Measurements from ENCODE around the gene AGRN.

AGRN gene

DNA sequence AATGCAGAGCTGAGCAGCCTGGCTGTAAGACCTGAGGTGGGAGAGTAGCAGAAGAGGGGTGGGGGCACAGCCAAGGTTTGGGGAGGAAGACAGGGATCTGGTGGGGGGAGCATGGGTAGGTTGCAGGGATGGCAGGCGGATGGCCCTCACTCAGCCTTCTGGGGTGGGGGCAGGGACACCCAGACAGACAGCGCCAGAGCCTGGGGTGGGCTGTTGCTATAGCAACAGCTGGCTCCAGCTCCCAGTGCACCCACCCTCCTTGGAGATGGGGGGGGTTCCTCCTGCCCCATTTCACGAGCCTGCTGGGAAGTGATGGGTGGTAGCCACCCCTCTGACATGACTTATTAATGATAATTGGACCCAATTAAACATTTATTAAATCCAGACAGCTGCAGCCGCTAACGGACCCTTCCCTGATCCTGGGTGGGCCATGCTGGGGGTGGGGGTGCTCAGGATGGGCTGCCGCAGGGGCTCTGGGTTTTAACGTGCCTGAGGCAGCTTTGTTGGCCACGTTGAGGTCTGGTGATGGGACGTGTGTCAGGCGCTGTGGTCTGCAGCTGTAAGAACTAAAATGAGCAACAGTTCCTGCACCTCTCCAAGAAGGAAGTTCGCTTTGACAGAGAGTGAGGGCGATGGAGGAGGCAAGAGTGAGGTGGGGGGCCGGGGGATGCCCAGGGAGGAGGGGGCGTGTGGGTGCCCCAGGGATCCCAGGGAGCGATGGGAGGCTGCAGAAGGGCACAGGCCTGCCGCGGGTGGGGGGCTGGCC lies 19.4 kb downstream of the AGRN start:
- DNase-seq = no peak

DNA sequence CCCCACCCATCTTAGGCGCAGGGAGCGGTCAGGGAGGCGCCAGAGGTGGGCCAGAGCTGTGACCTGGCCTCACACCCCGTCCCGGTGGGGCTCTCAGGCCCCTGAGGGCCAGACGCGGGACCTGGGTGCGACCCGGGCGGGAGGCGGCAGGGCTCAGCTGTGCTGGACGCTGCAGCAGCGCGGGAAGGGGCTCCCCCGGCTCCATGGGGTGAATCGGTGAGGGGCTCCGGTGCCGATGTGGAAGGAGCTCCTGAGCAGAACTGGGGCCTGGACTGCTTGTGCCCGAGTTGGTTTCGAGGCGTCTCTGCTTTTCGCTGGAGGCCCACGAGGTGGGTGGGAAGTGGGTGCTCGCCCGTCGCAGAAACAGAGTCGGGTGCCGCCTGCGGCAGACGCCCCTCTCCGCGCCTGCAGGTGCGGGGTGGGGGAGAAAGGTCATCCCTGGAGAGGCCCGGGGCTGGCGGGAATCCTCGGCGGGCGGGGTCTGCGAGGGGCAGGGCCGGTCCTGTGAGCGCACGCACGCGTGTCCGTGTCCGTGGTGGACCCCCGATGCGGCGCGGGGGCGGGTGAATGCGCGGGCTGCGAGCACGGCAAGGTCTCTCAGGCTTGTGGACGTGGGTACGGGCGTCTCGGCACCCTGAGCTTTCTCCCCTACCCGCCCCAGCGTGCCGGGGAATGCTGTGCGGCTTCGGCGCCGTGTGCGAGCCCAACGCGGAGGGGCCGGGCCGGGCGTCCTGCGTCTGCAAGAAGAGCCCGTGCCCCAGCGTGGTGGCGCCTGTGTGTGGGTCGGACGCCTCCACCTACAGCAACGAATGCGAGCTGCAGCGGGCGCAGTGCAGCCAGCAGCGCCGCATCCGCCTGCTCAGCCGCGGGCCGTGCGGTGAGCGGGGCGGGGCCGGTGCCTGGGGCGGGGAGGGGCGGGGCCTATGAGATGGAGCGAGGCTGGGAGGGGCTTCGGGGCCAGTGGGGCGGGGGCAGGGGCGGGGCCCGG lies 20.4 kb downstream of the AGRN start:
- peak; percentile 87 for DNase-seq

DNA sequence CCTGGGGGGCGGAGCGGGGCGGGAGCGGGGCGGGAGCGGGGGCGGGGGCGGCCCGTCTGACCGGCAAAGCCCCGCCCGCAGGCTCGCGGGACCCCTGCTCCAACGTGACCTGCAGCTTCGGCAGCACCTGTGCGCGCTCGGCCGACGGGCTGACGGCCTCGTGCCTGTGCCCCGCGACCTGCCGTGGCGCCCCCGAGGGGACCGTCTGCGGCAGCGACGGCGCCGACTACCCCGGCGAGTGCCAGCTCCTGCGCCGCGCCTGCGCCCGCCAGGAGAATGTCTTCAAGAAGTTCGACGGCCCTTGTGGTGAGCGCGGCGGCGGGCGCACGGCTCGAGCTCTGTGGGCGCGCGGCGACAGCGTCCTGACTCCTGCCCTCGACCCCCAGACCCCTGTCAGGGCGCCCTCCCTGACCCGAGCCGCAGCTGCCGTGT lies 21.2 kb downstream of the AGRN start:
- no peak for DNase-seq

DNA sequence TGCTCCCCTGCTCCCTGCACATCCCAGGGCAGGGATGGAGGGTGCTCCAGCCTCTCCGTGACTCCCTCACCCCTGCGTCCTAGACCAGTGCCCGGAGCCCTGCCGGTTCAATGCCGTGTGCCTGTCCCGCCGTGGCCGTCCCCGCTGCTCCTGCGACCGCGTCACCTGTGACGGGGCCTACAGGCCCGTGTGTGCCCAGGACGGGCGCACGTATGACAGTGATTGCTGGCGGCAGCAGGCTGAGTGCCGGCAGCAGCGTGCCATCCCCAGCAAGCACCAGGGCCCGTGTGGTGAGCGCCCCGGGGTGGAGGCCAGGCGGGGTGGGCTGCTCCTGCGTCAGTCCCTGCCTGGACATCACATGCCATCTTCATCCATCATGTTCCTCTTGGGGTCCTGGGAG lies 22.0 kb downstream of the AGRN start:
- no peak for DNase-seq

DNA sequence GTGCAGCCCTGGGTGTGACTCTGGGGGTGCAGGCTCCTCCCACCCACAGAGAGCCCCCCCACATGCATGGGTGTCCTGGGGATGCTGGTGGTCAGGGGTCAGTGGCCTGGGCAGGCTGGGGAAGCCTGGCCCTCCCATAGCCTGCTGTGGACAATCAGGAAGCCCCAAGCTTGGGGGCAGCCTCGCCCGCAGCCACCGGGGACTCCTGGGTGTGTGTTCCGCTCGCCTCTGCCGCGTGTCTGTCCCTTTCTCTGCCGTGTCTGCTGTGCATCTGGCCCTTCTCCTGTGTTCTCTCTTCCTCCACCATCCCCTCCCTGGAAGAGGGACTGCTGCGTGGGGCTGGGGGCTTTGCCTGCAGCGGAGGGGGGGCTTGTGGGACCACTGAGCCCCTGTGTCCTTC lies 22.9 kb downstream of the AGRN start:
- no peak for DNase-seq

DNA sequence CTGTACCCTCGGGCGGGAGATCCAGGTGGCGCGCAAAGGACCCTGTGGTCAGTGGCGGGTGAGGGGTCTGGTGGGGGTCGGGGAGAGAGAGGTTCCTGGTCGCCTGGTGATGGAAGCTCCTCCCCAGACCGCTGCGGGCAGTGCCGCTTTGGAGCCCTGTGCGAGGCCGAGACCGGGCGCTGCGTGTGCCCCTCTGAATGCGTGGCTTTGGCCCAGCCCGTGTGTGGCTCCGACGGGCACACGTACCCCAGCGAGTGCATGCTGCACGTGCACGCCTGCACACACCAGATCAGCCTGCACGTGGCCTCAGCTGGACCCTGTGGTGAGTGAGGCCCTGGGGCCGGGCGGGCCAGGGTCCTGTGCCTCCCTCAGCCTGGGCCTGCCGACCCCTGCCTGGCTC lies 23.5 kb downstream of the AGRN start:
- DNase-seq = no peak

DNA sequence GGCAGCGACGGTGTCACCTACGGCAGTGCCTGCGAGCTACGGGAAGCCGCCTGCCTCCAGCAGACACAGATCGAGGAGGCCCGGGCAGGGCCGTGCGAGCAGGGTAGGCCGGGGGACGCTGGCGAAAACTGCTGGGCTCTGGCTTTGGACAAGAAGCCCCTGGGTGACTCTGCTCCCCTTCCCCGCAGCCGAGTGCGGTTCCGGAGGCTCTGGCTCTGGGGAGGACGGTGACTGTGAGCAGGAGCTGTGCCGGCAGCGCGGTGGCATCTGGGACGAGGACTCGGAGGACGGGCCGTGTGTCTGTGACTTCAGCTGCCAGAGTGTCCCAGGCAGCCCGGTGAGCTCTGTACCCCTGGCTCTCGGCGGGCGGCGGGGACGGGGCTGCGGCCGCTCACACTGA lies 24.0 kb downstream of the AGRN start:
- no peak for DNase-seq

DNA sequence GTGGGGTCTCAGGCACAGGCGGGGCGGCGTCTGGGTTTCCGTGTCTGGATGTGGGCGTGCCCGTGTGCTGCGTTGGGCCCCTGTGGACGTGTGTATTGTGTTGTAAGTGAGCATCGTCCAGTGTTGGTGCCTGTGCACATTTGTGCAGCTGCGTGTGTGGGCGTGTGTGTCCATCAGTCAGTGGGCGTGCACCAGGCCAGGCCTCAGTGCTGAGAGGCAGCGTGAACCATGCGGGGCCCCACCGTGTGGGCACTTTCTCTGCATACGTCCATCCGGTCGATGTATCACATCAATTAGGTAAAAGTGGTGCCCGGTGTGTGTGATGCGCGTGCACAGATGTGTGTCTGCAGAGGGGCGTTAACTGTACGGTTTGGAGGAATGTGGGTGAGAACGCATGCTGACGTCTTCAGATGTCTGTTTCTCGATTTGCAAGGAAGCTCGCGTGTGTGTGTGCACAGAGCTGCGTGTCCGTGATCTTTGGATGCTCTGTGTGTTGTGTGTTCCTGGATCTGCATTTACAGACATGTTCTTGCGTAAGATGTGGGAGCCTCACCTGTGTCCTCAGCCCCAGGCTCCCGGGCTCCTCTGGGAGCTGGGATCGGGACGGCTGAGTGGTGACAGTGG lies 24.6 kb downstream of the AGRN start:
- DNase-seq = no peak

DNA sequence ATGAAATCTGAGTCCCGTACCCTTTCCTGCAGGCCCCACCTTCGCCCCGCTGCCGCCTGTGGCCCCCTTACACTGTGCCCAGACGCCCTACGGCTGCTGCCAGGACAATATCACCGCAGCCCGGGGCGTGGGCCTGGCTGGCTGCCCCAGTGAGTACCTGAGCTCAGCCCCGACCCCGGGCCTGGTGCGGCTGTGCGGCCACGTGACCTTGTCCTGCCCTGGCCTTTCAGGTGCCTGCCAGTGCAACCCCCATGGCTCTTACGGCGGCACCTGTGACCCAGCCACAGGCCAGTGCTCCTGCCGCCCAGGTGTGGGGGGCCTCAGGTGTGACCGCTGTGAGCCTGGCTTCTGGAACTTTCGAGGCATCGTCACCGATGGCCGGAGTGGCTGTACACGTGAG lies 25.2 kb downstream of the AGRN start:
- DNase-seq = no peak

DNA sequence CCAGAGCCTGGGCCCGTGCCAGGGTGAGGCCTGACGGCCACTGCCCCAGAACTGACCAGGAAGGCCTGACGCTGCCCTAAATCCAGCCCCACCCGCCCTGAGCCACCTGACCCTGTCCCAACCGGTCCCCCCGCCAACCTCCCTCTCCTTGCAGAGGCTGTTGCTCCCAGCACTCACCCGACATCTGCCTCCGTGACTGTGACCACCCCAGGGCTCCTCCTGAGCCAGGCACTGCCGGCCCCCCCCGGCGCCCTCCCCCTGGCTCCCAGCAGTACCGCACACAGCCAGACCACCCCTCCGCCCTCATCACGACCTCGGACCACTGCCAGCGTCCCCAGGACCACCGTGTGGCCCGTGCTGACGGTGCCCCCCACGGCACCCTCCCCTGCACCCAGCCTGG lies 26.3 kb downstream of the AGRN start:
- no peak for DNase-seq

DNA sequence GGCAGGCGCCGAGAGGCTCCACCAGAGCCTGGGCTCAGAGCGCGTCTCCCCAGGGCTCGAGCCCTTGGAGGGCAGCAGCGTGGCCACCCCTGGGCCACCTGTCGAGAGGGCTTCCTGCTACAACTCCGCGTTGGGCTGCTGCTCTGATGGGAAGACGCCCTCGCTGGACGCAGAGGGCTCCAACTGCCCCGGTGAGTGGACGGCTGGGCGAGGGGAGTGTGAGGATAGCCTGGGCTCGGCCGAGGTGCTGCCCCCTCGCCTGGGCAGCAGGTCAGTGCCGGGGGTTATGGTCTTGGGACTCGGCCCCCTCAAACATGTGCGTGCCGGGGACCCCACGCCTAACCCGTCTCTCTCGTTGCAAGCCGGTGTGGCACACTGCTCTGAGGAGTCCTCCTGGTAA lies 26.8 kb downstream of the AGRN start:
- DNase-seq = no peak

DNA sequence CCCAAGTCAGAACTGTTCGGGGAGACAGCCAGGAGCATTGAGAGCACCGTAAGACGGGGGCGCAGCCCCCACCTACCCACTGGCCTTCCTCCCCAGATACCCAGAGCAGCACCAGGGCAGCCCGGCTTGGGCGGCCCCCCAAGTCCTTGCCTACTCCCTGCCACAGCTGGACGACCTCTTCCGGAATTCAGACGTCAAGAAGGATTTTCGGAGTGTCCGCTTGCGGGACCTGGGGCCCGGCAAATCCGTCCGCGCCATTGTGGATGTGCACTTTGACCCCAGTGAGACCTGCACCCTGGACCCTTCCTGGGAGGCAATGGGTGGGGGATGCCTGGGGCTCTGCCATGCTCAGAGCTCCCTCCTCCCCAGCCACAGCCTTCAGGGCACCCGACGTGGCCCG lies 27.5 kb downstream of the AGRN start:
- DNase-seq = no peak

DNA sequence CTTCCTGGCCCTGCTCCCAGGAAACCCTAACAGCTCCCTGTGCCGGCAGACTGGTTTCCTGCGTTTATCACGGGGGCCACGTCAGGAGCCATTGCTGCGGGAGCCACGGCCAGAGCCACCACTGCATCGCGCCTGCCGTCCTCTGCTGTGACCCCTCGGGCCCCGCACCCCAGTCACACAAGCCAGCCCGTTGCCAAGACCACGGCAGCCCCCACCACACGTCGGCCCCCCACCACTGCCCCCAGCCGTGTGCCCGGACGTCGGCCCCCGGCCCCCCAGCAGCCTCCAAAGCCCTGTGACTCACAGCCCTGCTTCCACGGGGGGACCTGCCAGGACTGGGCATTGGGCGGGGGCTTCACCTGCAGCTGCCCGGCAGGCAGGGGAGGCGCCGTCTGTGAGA lies 28.0 kb downstream of the AGRN start:
- DNase-seq = no peak

DNA sequence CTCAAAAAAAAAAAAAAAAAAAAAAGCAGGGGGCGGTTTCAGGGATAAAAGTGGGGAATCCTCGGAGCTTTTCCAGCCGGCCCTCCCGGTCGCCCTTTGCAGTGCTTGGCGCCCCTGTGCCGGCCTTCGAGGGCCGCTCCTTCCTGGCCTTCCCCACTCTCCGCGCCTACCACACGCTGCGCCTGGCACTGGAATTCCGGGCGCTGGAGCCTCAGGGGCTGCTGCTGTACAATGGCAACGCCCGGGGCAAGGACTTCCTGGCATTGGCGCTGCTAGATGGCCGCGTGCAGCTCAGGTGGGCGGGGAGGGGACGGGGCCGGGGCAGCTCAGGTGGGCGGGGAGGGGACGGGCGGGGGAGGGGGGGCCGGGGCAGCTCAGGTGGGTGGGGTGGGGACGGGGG lies 28.8 kb downstream of the AGRN start:
- DNase-seq = no peak

DNA sequence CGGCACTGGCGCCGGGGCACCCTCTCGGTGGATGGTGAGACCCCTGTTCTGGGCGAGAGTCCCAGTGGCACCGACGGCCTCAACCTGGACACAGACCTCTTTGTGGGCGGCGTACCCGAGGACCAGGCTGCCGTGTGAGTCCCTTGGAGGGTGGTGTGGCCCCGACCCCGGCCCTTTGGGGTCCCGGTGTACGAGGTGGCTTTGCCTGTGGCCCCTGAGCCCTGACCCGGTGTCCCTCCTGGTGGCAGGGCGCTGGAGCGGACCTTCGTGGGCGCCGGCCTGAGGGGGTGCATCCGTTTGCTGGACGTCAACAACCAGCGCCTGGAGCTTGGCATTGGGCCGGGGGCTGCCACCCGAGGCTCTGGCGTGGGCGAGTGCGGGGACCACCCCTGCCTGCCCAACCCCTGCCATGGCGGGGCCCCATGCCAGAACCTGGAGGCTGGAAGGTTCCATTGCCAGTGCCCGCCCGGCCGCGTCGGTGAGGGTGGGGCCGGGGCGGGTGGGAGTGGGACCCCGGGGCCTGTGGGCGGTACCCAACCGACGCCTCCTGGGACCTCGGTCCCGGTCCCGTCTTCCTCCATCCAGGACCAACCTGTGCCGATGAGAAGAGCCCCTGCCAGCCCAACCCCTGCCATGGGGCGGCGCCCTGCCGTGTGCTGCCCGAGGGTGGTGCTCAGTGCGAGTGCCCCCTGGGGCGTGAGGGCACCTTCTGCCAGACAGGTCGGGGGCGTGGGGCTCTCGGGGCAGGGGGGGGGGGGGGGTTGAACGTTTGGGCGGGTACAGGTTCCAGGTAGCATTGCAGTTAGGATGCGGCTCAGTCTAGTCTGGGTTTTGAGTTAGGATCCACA lies 29.6 kb downstream of the AGRN start:
- DNase-seq = no peak

DNA sequence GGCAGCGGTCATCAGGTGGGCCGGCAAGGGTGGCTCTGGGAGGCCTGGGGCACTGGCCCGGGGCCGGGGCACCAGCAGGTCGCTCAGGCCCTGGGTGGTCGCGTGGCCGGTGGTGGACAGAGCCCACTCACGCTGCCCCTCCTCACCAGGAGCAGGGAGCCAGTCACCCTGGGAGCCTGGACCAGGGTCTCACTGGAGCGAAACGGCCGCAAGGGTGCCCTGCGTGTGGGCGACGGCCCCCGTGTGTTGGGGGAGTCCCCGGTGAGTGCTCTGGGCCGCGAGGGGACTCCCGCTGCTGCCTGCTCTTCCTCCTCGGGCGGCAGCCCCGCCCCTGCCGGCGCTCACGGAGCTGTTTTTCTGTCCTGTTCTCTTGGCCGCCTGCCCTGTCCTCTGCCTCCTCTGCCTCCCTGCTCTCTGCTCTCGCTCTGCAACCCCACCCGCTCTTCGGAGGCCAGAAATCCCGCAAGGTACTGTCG lies 30.7 kb downstream of the AGRN start:
- DNase-seq = no peak

DNA sequence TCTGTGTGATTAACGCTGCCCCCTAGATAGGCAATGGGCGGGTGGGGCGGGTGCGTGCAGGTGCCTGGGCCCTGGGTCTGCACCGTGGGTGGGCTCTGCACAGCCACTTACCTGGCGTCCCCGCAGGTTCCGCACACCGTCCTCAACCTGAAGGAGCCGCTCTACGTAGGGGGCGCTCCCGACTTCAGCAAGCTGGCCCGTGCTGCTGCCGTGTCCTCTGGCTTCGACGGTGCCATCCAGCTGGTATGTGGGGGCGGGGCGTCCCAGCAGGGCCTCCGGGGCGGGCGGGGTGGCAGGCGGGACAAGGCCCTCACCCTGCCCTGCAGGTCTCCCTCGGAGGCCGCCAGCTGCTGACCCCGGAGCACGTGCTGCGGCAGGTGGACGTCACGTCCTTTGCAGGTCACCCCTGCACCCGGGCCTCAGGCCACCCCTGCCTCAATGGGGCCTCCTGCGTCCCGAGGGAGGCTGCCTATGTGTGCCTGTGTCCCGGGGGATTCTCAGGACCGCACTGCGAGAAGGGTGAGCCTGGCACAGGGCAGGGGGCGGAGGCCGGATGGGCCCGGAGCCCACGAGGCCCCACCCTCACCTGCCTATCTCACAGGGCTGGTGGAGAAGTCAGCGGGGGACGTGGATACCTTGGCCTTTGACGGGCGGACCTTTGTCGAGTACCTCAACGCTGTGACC lies 31.3 kb downstream of the AGRN start:
- no peak for DNase-seq

DNA sequence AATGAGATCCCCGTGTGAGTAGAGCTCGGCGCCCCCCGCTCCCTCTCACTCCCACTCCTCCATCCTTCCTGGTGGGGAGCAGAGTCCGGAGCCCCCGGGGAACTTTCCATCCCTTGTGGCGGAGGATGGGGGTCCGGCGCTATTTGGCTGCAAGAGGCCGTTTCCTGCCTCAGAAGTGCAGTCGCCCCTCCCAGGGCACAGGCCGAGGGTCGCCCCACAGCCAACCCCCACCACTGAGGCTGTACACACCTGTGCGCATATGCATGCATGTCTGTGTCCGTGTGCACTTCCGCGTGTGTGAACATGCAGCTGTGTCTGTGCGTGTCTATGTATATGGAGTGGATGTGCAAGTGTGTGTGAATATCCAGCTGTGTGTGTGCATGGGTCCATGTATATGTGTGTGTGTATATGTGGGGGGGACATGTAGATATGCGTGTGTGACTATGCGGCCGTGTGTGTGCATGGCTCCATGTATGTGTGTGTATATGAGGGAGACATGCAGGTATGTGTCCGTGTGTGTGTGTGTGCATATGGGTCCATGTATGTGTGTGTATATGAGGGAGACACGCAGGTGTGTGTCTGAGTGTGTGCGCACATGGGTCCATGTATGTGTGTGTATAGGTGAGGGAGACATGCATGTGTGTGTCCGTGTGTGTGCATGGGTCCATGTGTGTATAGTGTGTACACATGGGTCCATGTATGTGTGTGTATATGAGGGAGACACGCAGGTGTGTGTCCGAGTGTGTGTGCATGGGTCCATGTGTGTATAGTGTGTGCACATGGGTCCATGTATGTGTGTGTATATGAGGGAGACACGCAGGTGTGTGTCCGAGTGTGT lies 32.3 kb downstream of the AGRN start:
- DNase-seq = no peak

DNA sequence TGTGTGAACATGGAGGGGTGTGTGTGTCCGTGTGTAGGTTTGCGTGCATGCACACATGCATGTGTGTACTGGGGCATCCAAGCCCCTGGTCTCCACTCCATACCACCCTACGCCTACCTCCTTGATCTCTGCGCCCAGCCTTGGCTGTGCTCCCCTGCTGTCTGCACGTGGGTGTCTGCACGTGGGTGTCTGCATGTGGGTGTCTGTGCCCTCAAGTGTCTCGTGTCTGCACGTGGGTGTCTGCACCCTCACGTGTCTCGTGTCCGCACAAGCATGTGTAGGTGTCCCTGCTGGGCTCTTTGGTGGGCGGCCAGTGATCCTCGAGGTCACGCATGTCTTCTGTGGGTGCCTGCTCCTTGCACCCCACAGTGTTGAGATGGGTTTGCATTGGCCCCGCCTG lies 33.1 kb downstream of the AGRN start:
- no peak for DNase-seq

DNA sequence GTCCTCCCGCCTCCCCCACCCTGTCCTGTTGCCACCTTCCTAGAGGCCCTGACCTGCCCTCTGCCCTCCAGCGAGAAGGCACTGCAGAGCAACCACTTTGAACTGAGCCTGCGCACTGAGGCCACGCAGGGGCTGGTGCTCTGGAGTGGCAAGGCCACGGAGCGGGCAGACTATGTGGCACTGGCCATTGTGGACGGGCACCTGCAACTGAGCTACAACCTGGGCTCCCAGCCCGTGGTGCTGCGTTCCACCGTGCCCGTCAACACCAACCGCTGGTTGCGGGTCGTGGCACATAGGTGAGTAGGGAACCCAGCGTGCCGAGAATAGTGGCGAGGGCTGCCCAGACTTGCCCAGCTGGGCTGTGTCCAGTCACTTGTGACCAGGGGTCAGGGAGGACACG lies 33.8 kb downstream of the AGRN start:
- DNase-seq = no peak

DNA sequence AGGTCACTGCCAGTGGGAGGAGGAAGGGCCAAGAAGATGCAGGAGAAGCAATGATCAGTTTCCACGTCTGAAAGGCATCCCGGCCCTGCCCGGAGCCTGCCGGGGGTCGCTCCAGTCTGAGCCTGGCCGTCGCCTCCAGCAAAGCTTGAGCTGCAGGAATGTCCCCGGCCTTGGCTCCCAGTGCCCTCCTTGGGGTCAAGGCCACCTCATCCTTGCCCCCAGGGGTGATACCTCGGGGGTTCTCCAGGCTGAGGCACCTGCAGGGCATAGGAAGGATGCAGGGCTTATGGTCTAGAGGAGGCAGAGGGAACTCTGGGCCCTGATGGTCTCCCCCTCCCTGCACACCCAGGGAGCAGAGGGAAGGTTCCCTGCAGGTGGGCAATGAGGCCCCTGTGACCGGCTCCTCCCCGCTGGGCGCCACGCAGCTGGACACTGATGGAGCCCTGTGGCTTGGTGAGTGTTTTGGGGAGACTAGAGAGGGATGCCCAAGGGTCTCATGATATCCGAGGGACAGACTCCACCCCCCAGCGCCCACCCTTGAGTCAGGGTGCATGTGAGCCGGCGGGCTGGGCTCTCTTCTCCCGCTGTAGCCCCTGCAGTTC lies 34.3 kb downstream of the AGRN start:
- no peak for DNase-seq
